HCT116 (cell line): ENCODE data around the gene EIF4A3. TPM values are rescaled to one million over a fixed set of nuclear protein-coding genes. Genes with fewer than 3 reads are reported as not detected.

Source experiments
- ATAC-seq: fragments of 200-7000 bp; cut with Tn5 transposase; 2 replicates; pipeline ENCODE4 v1.9.1; 2020; ENCODE audit warnings: mild to moderate bottlenecking, moderate library complexity
- BruUV-seq: library from RNA; stranded (reverse); fragments of 400-500 nt; replicated peaks from 2 replicates; lab custom pipeline; 2021; lab: Mats Ljungman, UMichigan
- CTCF ChIA-PET: fragments of 300-600 bp; sonication (Branson Sonifier 250); formaldehyde crosslinking; loops from one replicate; lab custom pipeline; 2021; ENCODE audit warnings: antibody characterized with exemption; lab: Charles Lee
- POLR2A ChIA-PET: fragments of 300-600, 350-600 bp; sonication (Branson Sonifier 250); formaldehyde crosslinking; loops from one replicate; lab custom pipeline; 2021; ENCODE audit warnings: antibody characterized with exemption; lab: Charles Lee
- RAD21 ChIA-PET, 2 experiments: fragments of 300-600 bp; sonication (Branson Sonifier 250); formaldehyde crosslinking; loops; one replicate each; lab custom pipeline; 2023; ENCODE audit warnings: low total read pairs in 2 of 2; ENCODE audit not compliant: uncharacterized antibody in 2 of 2, unreplicated experiment in 2 of 2, low non-redundant PET in 1 of 2; lab: Charles Lee
- DNase-seq: peaks from one replicate; pipeline ENCODE4 v3.0.0-alpha.2; 2010; ENCODE audit warnings: low read depth, low spot score
- H2AFZ ChIP-seq: fragments of 200-600 bp; shearing (Covaris generic), sonication (generic); 2 replicates; pipeline ENCODE4 v1.6.1; 2017; ENCODE audit warnings: low read depth, mixed run types, mixed read lengths, antibody characterized with exemption, low read length; ENCODE audit not compliant: poor library complexity, severe bottlenecking
- H3K27ac ChIP-seq: 2 replicates; pipeline ENCODE4 v1.5.1; 2012; ENCODE audit warnings: low read depth, low read length
- H3K27me3 ChIP-seq: fragments of 200-600 bp; sonication (generic); 2 replicates; pipeline ENCODE4 v1.6.1; 2016; ENCODE audit warnings: mixed run types, low read length, mixed read lengths; ENCODE audit not compliant: insufficient read depth
- H3K36me3 ChIP-seq, 2 experiments: fragments of 200-500 bp in 1 of 2; fragments of 200-600 bp in 1 of 2; sonication (Bioruptor generic) in 1 of 2; sonication (generic) in 1 of 2; 2 replicates each; pipeline versions ENCODE4 v1.5.1 to v1.6.1; 2014 to 2016; ENCODE audit warnings: low read length in 2 of 2, inconsistent platforms in 1 of 2, mixed read lengths in 1 of 2, mixed run types in 1 of 2; ENCODE audit not compliant: insufficient read depth in 2 of 2, control insufficient read depth in 1 of 2
- H3K4me1 ChIP-seq, 2 experiments: fragments of 200-600 bp in 1 of 2; sonication (generic) in 1 of 2; 2 replicates each; pipeline versions ENCODE4 v1.5.1 to v1.6.1; 2012 to 2017; ENCODE audit warnings: low read length in 2 of 2, inconsistent platforms in 1 of 2, mild to moderate bottlenecking in 1 of 2, mixed read lengths in 1 of 2, mixed run types in 1 of 2, moderate library complexity in 1 of 2; ENCODE audit not compliant: insufficient read depth in 2 of 2, control insufficient read depth in 1 of 2
- H3K4me2 ChIP-seq: fragments of 200-600 bp; sonication (generic); 2 replicates; pipeline ENCODE4 v1.6.1; 2017; ENCODE audit warnings: mixed run types, low read length, mixed read lengths
- H3K4me3 ChIP-seq, 2 experiments: fragments of 200-600 bp in 1 of 2; sonication (generic) in 1 of 2; replicated peaks in 1 of 2; 2 replicates each; pipeline ENCODE4 v1.5.1; 2011 to 2016; ENCODE audit warnings: low read length in 2 of 2, control low read depth in 1 of 2, low read depth in 1 of 2, mild to moderate bottlenecking in 1 of 2, mixed read lengths in 1 of 2, mixed run types in 1 of 2
- H3K79me2 ChIP-seq: fragments of 200-600 bp; sonication (generic); 2 replicates; pipeline ENCODE4 v1.6.1; 2017; ENCODE audit warnings: mild to moderate bottlenecking, mixed run types, low read length, moderate library complexity, mixed read lengths; ENCODE audit not compliant: insufficient read depth
- H3K9ac ChIP-seq: fragments of 200-600 bp; sonication (generic); 2 replicates; pipeline ENCODE4 v1.6.1; 2016; ENCODE audit warnings: low read length, mixed read lengths
- H3K9me2 ChIP-seq: fragments of 200-600 bp; sonication (generic), shearing (Covaris generic); 2 replicates; pipeline ENCODE4 v1.6.1; 2017; ENCODE audit warnings: mixed run types, mild to moderate bottlenecking, moderate library complexity; ENCODE audit not compliant: insufficient read depth
- H3K9me3 ChIP-seq, 2 experiments: fragments of 200-500 bp in 1 of 2; fragments of 200-600 bp in 1 of 2; sonication (Bioruptor generic) in 1 of 2; sonication (generic) in 1 of 2; 2 replicates each; pipeline ENCODE4 v1.6.1; 2014 to 2017; ENCODE audit warnings: low read length in 2 of 2, mixed read lengths in 2 of 2, inconsistent platforms in 1 of 2, low read depth in 1 of 2, mild to moderate bottlenecking in 1 of 2, mixed run types in 1 of 2, moderate library complexity in 1 of 2; ENCODE audit not compliant: control insufficient read depth in 1 of 2, insufficient read depth in 1 of 2
- H4K20me1 ChIP-seq: fragments of 200-600 bp; sonication (generic), shearing (Covaris generic); 2 replicates; pipeline ENCODE4 v1.6.1; 2017; ENCODE audit warnings: mixed run types, mild to moderate bottlenecking, moderate library complexity; ENCODE audit not compliant: insufficient read depth
- CBX3 ChIP-seq: IDR thresholded peaks from 2 replicates; pipeline ENCODE4 v1.6.1; 2012; ENCODE audit warnings: low read depth
- CEBPB ChIP-seq: IDR thresholded peaks from 2 replicates; pipeline ENCODE4 v1.6.1; 2012; ENCODE audit warnings: low read depth
- EZH2 ChIP-seq: fragments of 200-600 bp; sonication (generic); IDR thresholded peaks from 2 replicates; pipeline ENCODE4 v1.6.1; 2017; ENCODE audit warnings: antibody characterized with exemption, mixed run types
- EZH2phosphoT487 ChIP-seq: fragments of 200-600 bp; IDR thresholded peaks from 2 replicates; pipeline ENCODE4 v1.6.1; 2018; ENCODE audit warnings: antibody characterized with exemption, borderline replicate concordance
- FOSL1 ChIP-seq: IDR thresholded peaks from 2 replicates; pipeline ENCODE4 v1.6.1; 2012; ENCODE audit warnings: low read depth
- JUND ChIP-seq: IDR thresholded peaks from 2 replicates; pipeline ENCODE4 v1.6.1; 2012
- POLR2A ChIP-seq: IDR thresholded peaks from 2 replicates; pipeline ENCODE4 v1.7.0; 2011; ENCODE audit warnings: borderline replicate concordance; ENCODE audit not compliant: insufficient read depth, insufficient read length; ENCODE audit errors: extremely low read depth
- POLR2AphosphoS5 ChIP-seq: IDR thresholded peaks from 2 replicates; pipeline ENCODE4 v1.6.1; 2011; ENCODE audit warnings: mild to moderate bottlenecking, low read depth, low read length, moderate library complexity
- SIN3A ChIP-seq: IDR thresholded peaks from 2 replicates; pipeline ENCODE4 v1.6.1; 2012; ENCODE audit warnings: low read depth
- SP1 ChIP-seq: IDR thresholded peaks from 2 replicates; pipeline ENCODE4 v1.6.1; 2012; ENCODE audit warnings: low read depth
- SRF ChIP-seq: IDR thresholded peaks from 2 replicates; pipeline ENCODE4 v1.6.1; 2012; ENCODE audit warnings: low read depth
- TCF7L2 ChIP-seq: IDR thresholded peaks from 2 replicates; pipeline ENCODE4 v1.7.0; 2011; ENCODE audit warnings: borderline replicate concordance, inconsistent platforms; ENCODE audit not compliant: insufficient read depth, insufficient read length; ENCODE audit errors: extremely low read depth
- YY1 ChIP-seq: IDR thresholded peaks from 2 replicates; pipeline ENCODE4 v1.6.1; 2011; ENCODE audit warnings: low read length, low read depth, moderate library complexity, mild to moderate bottlenecking; ENCODE audit not compliant: insufficient replicate concordance; ENCODE audit errors: extremely low read depth
- ZFX ChIP-seq: fragments of 450-650 bp; IDR thresholded peaks from 2 replicates; pipeline ENCODE4 v1.6.1; 2017
- intact Hi-C: fragments of 100-400 bp; cut with micrococcal nuclease; formaldehyde crosslinking; loops from 2 replicates; pipeline ENCODE4 v1.10.0; 2022
- total RNA-seq: library from RNA; stranded (reverse); gene quantifications from one replicate; pipeline ENCODE4 v1.2.1, GENCODE V29; 2021; ENCODE audit not compliant: unreplicated experiment
- TF ChIP-seq, protein P1 (sequence below): IDR thresholded peaks from 2 replicates; pipeline ENCODE4 v1.6.1; 2011; ENCODE audit warnings: mild to moderate bottlenecking, low read length, moderate library complexity; ENCODE audit not compliant: insufficient replicate concordance; ENCODE audit errors: extremely low read depth
- TF ChIP-seq, protein P2 (sequence below): IDR thresholded peaks from 2 replicates; pipeline ENCODE4 v1.6.1; 2012
- TF ChIP-seq, protein P3 (sequence below): IDR thresholded peaks from 2 replicates; pipeline ENCODE4 v1.6.1; 2012; ENCODE audit warnings: low read depth
- TF ChIP-seq, protein P4 (sequence below): IDR thresholded peaks from 2 replicates; pipeline ENCODE4 v1.6.1; 2012

Gene EIF4A3
- total RNA-seq, 1 experiment from 2014 or later: 248 TPM

DNA sequence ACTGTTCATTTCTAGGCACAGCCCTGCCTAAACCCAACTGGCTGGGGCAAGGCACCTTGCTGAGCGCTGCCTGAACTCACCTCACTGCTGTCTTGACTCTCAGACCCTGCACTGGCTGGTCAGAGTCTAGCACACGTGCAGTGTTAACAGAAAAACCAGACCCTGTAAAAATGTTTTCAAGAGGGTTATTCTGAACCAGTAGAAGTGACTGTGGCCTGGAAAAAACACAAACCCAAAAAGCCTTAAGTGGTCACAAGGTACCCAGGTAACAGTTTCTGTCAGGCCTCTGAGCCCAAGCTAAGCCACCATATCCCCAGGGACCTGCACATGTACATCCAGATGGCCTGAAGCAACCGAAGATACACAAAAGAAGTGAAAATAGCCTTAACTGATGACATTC, 6.1 kb upstream of the EIF4A3 start (continued):
- TF ChIP-seq YY1: no peak
- TF ChIP-seq SP1: no peak
- TF ChIP-seq POLR2AphosphoS5: no peak
- TF ChIP-seq CBX3: no peak
- TF ChIP-seq EZH2phosphoT487: no peak
- TF ChIP-seq FOSL1: no peak
- TF ChIP-seq JUND: no peak
- no peak for TF ChIP-seq POLR2A
- TF ChIP-seq SRF: no peak

DNA sequence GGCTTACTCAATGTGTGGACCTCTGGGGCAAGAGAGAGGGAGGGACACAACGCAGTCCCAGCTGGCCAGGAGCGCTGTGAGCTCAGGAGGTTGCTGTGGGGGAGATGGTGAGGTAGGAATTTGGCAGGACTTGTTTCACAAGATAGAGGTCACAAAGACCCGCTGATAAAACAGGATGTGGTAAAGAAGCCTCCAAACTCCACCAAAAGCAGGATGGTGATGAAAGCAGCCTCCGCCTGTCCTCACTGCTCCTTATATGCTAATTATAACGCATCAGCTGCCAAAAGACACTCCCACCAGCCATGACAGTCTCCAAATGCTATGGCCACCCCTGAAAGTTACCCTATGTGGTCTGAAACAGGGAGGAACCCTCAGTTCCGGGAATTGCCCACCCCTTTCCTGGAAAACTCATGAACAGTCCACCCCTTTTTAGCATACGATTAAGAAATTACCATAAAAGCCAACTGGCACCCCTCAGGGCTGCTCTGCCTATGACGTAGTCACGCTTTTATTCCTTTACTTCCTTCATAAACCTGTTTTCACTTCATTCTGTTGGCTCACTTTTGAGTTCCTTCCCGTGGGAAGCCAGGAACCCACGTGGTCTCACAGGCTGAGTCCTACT, 5.3 kb upstream of the EIF4A3 start:
- no TSS peak for BruUV-seq
- ChIA-PET POLR2A (no interaction called here), CTCF (no interaction called here), RAD21 (no interaction called here)
- H3K27me3 ChIP-seq: no peaks in the 10 kb centered on the region
- no peak overlapping the region for H3K9ac ChIP-seq
- no peaks in the 10 kb centered on the region for H3K9me2 ChIP-seq
- no peak overlapping the region for H3K4me2 ChIP-seq
- DNase-seq: no peak
- ATAC-seq: no peak
- no peaks in the 10 kb centered on the region for H3K36me3 ChIP-seq
- intact Hi-C loops: no loop called here
- H3K27ac ChIP-seq: no peak overlapping the region
- 0 out of 4 replicates have a peak, but pooled peaks cover 4% of the 10 kb centered on the region in 2 experiments for H3K9me3 ChIP-seq
- no peak overlapping the region for H2AFZ ChIP-seq
- H3K79me2 ChIP-seq: peaks cover 14% of the 10 kb centered on the region
- peaks cover 0 to 6% of the 10 kb centered on the region in 2 experiments; a peak in 2 of 4 replicates for H3K4me1 ChIP-seq
- no peaks in the 10 kb centered on the region for H4K20me1 ChIP-seq
- no peak overlapping the region for H3K4me3 ChIP-seq
- TF ChIP-seq SIN3A: no peak
- TF ChIP-seq EZH2phosphoT487: no peak
- no peak for TF ChIP-seq FOSL1
- TF ChIP-seq CEBPB: no peak
- no peak for TF ChIP-seq YY1
- no peak for TF ChIP-seq POLR2AphosphoS5
- TF ChIP-seq, protein P1, sequence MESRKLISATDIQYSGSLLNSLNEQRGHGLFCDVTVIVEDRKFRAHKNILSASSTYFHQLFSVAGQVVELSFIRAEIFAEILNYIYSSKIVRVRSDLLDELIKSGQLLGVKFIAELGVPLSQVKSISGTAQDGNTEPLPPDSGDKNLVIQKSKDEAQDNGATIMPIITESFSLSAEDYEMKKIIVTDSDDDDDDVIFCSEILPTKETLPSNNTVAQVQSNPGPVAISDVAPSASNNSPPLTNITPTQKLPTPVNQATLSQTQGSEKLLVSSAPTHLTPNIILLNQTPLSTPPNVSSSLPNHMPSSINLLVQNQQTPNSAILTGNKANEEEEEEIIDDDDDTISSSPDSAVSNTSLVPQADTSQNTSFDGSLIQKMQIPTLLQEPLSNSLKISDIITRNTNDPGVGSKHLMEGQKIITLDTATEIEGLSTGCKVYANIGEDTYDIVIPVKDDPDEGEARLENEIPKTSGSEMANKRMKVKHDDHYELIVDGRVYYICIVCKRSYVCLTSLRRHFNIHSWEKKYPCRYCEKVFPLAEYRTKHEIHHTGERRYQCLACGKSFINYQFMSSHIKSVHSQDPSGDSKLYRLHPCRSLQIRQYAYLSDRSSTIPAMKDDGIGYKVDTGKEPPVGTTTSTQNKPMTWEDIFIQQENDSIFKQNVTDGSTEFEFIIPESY: no peak
- no peak for TF ChIP-seq TCF7L2
- TF ChIP-seq, protein P2, sequence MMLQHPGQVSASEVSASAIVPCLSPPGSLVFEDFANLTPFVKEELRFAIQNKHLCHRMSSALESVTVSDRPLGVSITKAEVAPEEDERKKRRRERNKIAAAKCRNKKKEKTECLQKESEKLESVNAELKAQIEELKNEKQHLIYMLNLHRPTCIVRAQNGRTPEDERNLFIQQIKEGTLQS: no peak
- TF ChIP-seq, protein P3, sequence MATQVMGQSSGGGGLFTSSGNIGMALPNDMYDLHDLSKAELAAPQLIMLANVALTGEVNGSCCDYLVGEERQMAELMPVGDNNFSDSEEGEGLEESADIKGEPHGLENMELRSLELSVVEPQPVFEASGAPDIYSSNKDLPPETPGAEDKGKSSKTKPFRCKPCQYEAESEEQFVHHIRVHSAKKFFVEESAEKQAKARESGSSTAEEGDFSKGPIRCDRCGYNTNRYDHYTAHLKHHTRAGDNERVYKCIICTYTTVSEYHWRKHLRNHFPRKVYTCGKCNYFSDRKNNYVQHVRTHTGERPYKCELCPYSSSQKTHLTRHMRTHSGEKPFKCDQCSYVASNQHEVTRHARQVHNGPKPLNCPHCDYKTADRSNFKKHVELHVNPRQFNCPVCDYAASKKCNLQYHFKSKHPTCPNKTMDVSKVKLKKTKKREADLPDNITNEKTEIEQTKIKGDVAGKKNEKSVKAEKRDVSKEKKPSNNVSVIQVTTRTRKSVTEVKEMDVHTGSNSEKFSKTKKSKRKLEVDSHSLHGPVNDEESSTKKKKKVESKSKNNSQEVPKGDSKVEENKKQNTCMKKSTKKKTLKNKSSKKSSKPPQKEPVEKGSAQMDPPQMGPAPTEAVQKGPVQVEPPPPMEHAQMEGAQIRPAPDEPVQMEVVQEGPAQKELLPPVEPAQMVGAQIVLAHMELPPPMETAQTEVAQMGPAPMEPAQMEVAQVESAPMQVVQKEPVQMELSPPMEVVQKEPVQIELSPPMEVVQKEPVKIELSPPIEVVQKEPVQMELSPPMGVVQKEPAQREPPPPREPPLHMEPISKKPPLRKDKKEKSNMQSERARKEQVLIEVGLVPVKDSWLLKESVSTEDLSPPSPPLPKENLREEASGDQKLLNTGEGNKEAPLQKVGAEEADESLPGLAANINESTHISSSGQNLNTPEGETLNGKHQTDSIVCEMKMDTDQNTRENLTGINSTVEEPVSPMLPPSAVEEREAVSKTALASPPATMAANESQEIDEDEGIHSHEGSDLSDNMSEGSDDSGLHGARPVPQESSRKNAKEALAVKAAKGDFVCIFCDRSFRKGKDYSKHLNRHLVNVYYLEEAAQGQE: no peak
- no peak for TF ChIP-seq EZH2
- no peak for TF ChIP-seq ZFX
- TF ChIP-seq, protein P4, sequence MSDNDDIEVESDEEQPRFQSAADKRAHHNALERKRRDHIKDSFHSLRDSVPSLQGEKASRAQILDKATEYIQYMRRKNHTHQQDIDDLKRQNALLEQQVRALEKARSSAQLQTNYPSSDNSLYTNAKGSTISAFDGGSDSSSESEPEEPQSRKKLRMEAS: no peak
